Measurements from ENCODE around the gene USO1.
A peak's percentile ranks its signal among the peaks of the same experiment; 100 is the strongest.
"Not testable (repeated sequence)": the region's sequence is repeated elsewhere in the genome, so short reads cannot be mapped to it uniquely, and the experiment has no call there.

USO1 gene

DNA sequence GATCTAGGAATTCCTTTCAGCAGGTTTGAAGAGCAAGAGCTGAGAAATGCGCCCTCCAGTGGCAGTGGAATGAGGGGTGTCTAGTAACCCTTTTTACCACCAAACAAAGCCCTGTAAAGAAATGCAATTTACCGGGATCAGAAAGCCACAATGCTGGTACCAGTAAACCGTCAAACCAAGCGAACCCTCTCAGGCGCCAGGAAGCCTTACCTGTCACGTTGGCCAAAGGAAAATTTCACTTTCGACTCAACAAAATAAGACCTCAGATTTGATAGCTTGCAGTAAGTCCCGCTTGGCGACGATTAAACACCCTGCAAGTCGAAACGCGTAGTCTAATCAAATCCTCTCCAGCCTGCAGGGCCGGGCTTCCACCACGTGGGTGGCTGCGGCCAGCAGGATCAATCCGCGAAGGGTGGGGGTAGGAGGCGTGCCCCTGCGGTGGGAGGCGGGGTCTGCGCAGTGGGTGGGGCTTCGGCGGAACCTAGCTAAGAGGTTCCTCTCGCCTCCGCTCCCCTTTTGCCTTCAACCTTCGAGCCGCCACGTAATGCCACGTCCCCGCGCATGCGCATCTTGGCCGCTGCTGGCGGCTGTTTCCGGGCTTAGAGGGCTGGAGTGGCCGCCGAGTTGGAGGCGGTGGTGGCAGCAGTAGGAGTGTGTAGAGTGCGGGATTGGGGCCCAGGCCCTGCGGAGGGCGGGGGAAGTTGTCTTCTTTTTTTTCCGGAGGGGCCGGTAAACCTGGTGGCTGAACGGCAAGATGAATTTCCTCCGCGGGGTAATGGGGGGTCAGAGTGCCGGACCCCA is at the start of gene USO1:
TSS of gene USO1 (plus strand) at position 512 of the 801 bp plus-strand sequence. CDS start at position 755, 243 bp downstream.
- DNase-seq (ENCODE audit: low read depth): peak; percentile 97

DNA sequence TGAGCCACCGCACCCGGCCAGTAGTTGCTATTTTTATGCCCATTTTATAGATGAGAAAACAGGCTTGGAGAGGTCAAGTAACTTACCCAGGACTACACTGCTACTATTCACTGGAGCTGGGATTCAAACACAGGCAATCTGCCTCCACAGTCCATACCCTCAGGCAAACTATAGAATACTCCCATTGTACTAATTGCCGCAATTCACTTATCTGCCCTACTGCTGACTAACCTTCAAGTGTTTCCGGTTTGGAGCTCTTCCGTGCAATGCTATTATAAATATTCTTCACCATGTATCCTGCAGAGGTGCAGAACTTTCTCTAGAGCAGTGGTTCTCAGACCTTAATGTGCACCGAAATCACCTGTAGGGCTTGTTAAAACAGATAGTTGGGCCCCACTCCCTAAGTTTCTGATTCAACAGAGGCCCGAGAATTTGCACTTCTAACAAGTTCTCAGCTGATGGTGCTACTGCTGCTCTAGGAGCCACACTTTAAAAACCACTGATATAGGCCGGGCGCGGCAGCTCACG is 49.3 kb upstream of the USO1 start:
- DNase-seq (ENCODE audit: low read depth): no peak

DNA sequence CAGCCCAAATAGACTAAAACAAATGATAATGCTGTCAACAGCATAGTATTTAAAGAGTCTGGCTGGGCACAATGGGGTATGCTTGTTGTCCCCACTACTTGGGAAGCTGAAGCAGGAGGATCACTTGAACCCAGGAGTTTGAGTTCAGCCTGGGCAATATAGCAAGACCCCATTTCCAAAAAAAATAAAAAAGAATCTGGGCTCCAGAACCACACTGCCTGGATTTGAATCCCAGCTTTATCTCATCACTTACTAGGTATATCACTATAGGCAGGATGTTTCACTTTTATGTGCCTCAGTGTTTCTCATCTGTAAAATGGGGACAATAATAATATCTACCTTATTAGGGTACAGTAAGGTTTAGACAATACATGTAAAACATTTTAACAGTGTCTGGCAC is 45.9 kb upstream of the USO1 start:
- no peak for DNase-seq (ENCODE audit: low read depth)

GRCh38 chr4:75678965-75679364 is 45.4 kb upstream of the USO1 start:
- no peak for DNase-seq (ENCODE audit: low read depth)

DNA sequence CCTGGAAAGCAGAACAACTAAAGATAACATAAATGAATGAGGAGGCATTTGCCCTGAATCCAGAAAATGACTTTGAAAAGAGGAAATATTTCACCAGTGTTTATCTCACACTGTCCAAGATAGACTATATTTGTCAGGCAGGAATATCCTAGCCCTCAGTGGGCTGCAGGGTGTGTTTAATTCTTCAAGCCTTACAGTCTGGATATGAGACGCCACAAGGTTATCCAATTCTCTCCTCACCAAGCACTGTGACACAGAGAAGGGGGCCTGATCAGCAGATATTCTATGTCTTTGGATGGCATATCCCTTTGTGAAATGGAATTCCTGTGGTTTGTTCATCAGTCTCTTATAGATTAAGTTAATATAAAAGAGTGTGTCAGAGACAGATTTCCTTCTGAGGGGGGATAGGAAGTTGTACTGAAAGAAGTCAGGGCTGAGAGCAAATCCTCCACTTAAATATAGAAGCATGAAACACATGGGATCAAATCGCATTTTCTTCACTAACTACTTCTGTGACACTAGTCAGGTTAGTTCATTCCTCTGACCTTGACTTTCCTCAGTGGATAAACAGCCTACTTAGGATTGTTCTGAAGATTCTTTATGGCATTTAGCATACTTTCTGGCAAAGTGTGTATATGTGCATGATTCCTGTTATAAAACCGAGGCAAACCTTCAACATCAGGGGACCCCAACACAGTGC is 44.4 kb upstream of the USO1 start:
- no peak for DNase-seq (ENCODE audit: low read depth)

DNA sequence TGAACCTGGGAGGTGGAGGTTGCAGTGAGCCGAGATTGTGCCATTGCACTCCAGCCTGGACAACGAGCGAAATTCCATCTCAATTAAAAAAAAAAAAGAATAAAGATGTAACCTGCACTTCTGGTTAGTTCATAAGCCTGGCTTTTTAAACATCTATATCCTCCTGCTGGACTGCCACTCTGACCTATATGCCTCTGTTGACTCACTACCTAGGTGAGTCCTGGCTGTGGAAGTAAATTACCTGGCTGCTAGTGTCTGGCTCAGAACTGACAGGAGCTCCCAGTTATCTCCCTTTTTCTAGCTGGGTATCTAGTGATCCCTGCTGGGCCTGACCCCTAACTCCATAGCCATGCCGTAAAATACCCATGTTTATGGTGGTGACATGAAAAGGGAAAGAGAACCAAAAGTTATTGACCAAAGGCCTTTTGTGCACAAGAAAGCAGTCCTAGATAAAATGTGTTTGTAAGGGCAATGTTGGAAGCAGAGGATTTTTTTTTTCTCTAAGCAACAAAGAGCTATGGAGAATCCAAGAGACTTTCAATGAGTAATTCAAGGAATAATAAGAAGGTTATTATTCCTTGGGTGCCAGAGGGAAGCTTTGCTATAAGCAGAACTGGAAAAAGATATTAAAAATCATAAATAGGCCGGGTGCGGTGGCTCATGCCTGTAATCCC is 40.8 kb upstream of the USO1 start:
- no peak for DNase-seq (ENCODE audit: low read depth)

DNA sequence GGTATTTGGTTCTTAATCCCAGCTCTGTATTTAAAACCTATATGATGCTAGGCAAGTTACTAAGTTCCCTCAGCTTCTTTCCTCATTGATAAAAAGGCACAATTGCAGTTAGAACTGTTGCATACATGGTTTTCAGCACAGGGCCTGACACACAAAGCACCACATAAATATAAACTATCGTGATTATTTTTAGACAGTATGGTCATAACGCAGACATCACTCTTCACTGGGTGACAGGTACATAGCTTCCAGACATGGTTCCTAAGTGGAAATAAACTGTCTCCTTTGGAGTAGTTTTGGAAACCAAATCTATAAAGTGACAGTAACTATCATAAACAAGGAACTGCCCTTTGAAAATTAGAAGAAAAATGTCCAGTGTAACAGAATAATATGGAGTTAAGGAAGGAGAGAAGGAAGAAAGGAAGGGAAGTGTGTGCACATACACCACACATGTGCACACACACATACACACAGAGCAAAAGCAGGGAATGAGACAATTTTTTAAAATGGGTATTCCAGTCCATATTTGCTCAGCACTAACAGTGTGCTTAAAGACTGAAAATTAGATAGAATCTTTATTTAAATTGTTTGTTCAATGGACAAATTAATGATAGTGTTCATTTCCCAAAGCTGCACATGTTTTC is 38.7 kb upstream of the USO1 start:
- DNase-seq (ENCODE audit: low read depth): no peak

DNA sequence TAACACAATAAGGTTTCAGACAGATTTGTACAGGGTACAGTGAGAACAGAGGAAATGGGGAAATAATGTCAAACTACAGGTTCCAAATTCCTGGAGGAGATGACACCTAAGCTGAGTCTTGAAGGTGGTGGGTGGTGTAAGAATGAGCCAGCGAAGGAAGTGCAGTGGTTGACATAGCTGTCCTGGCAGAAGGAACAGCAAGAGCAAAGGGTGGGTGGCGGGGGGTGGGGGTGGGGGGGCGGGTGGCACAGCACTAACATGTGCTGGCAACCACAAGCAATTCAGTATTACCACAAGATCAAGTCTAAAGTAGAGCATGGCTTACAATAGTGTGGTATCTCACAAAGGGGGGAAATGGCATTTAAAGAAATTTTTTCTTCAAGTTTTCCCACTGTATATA is 38.0 kb upstream of the USO1 start:
- DNase-seq (ENCODE audit: low read depth): no peak

DNA sequence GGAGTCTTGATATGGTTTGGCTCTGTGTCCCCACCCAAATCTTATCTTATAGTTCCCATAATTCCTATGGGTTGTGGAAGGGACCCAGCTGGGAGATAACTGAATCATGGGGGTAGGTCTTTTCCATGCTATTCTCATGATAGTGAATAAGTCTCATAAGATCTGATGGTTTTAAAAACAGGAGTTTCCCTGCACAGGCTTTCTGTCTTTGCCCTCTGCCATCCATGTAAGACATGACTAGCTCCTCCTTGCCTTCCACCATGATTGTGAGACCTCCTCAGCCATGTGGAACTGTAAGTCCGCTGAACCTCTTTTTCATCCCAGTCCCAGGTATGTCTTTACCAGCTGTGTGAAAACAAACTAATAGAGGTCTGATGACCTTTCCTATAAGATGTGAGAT is 37.3 kb upstream of the USO1 start:
- not testable (repeated sequence) for DNase-seq (ENCODE audit: low read depth)

DNA sequence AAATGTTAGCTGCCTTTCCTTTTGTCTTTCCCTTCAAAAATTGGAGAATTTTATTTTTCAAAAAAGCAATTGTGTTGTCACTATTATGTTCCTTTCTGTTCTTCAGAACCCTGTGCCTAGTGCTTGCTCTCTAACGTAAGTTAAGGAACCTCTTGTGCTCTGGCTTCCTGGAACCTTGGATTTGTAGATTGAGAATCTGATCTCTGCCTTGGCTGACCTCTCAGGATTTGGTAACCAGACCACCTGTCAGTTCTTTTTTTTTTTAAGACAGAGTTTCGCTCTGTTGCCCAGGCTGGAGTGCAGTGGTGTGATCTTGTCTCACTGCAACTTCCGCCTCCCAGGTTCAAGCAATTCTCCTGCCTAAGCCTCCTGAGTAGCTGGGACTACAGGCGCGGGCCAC is 32.3 kb upstream of the USO1 start:
- DNase-seq (ENCODE audit: low read depth): not testable (repeated sequence)

DNA sequence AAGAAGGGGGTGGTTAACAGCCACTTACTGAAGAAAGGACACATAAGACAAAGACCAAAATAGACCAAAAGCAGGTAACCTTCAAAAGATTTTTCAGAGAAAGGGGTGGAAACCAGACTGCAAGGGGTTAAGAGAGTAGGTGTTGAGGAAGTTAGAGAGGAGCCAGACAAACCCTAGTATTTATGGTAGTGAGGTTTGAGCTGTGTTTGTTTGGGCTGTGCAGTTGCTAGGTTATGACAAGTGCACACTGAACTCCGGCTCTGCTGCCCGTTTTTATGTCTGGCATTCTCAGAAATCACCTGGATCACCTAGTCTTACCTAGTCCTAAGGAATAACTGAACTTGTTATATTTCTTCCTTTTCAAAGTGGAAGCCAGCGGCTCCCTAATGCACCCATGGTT is 28.3 kb upstream of the USO1 start:
- DNase-seq (ENCODE audit: low read depth): no peak

- DNase-seq (ENCODE audit: low read depth): no peak
Measured at GRCh38 chr4:75696581-75696980, 27.8 kb upstream of the USO1 start.

- DNase-seq (ENCODE audit: low read depth): no peak
Measured at GRCh38 chr4:75698162-75698962, 26.0 kb upstream of the USO1 start.

GRCh38 chr4:75698963-75699228 is 25.5 kb upstream of the USO1 start:
- DNase-seq (ENCODE audit: low read depth): no peak

DNA sequence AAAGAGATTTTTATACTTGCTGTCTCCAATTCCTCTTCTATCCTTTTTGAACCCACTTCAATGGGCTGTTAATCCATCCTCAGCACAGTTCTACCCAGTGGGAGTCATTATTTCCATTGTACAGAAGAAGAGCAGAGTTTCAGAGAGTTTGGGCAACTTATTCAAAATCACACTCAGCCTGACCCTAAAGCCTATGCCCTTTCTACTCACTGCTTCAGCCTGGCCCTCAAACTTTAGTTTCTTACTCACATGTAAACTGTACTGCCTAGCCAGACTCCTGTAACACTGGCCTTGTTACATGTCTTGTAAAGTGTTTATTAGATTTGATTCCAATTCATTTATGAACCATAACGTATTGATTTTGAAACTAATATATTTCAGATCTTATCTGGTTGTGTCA is 25.1 kb upstream of the USO1 start:
- DNase-seq (ENCODE audit: low read depth): no peak

DNA sequence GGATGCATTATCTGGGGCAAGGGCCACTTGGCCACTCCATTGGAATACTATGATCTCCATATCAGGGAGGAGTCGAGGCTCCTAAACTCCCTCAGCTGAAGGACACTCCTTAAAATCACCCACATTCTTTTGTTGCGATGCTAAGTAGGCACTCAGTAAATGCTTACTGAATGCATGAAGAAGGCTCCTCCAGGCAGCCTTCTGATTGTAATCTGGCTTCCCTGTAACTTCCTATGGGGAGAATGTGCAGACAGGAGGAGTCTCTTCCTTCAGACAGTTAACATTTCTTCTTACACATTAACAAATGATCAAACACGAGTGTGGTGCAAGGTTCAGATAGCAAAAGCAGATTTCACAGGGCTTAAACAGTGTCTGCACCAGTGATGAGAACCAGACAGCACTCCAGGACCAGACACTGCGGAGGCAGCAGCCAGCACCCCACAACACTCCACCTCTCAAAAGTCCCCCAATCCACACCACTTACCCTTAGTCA is 21.4 kb upstream of the USO1 start:
- DNase-seq (ENCODE audit: low read depth): no peak

GRCh38 chr4:75705198-75705977 is 19.0 kb upstream of the USO1 start:
- DNase-seq (ENCODE audit: low read depth): no peak

DNA sequence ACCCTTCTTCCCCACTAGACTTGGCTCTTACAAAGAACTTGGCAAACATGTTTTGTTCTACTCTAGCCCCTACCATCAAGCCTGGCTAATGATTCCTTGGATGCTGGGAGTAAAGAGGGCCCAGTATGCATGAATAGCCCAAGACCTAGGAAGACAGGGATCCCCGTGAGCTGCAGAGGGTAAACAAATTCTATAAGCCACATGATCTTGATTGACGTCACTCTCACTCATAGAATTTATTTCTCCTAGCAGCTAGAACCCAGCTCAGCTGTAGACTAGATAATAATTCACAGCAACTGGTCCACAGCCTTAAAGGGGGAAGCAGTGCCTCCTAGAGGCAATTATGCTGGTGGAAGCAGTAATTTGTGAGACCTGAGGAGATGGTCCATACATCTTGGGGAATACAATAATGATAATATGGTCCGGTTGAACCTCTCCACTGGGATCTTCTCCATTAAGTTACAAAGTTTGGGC is 16.1 kb upstream of the USO1 start:
- DNase-seq (ENCODE audit: low read depth): no peak

DNA sequence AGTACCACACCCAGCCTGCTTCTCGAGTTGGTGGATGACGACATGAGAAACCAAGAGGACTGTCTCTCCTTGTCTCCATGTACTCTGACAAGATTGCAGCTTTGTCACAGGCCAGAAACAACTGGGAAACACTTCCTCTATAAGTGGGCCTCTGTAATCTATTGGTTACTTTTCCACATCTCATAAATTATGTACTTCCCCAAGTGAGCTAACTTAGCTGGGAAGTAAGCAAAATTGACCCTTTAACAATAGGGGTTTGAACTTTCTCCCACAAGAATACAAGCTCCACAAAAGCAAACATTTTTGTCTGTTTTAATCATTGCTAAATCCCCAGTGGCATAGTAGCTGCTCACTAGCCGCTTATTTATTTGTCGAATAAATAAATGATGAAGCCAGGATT is 14.1 kb upstream of the USO1 start:
- no peak for DNase-seq (ENCODE audit: low read depth)

- no peak for DNase-seq (ENCODE audit: low read depth)
Measured at GRCh38 chr4:75714011-75714410, 10.4 kb upstream of the USO1 start.

- no peak for DNase-seq (ENCODE audit: low read depth)
Measured at GRCh38 chr4:75714704-75715103, 9.7 kb upstream of the USO1 start.

All from GM04504 (cell line).